K562 (cell line): ENCODE data around the gene MADCAM1. TPM values are rescaled to one million over a fixed set of nuclear protein-coding genes. Genes with fewer than 3 reads are reported as not detected.

Experiments
- ATF7 ChIP-seq: fragments of 450-650 bp; IDR thresholded peaks from 2 replicates; pipeline ENCODE4 v1.7.1; 2014; ENCODE audit warnings: mild to moderate bottlenecking, moderate library complexity
- HDAC2 ChIP-seq: fragments of 450-650 bp; IDR thresholded peaks from 2 replicates; pipeline ENCODE4 v1.6.1; 2016; ENCODE audit warnings: mild to moderate bottlenecking
- MED1 ChIP-seq: sonication (generic); formaldehyde crosslinking; IDR thresholded peaks from 2 replicates; pipeline ENCODE4 v1.8.1; 2023; ENCODE audit warnings: missing genetic modification reagents, borderline replicate concordance
- NCOA4 ChIP-seq: fragments of 450-650 bp; IDR thresholded peaks from 2 replicates; pipeline ENCODE4 v1.6.1; 2018; ENCODE audit warnings: mild to moderate bottlenecking; ENCODE audit not compliant: partially characterized antibody
- PHF8 ChIP-seq: fragments of 200-600 bp; sonication (generic); IDR thresholded peaks from 2 replicates; pipeline ENCODE4 v1.6.1; 2012; ENCODE audit warnings: mixed run types, mild to moderate bottlenecking, inconsistent platforms, low read length, moderate library complexity, borderline replicate concordance
- PTBP1 ChIP-seq: fragments of 200-400 bp; formaldehyde crosslinking; IDR thresholded peaks from 2 replicates; pipeline ENCODE4 v1.6.1; 2017; ENCODE audit warnings: low read depth, low read length
- SMARCA5 ChIP-seq: fragments of 450-650 bp; IDR thresholded peaks from 2 replicates; pipeline ENCODE4 v1.6.1; 2016
- SRSF9 ChIP-seq: fragments of 200-400 bp; formaldehyde crosslinking; IDR thresholded peaks from 2 replicates; pipeline ENCODE4 v1.6.1; 2017; ENCODE audit warnings: low read depth, low read length, borderline replicate concordance
- ZNF717 ChIP-seq: fragments of 250-450 bp; sonication (Bioruptor Pico); IDR thresholded peaks from 2 replicates; pipeline ENCODE4 v1.5.0; 2021
- polyA plus RNA-seq, 8 experiments: library from polyadenylated mRNA; depleted of rRNA in 4 of 8; stranded (reverse) in 5 of 8; unstranded in 3 of 8; fragments of >200 nt; fragmentation: Nextera tagmentation in 2 of 8; fragmentation: Illumina TruSeq in 1 of 8; extraction: Ambion mirVana in 2 of 8; extraction: Trizol in 1 of 8; gene quantifications; 2 replicates each; pipeline versions ENCODE4 v1.2.1 to v1.2.3, GENCODE V29; 2011 to 2014; ENCODE audit warnings: inconsistent platforms in 1 of 8, missing spikeins in 1 of 8
- total RNA-seq, 7 experiments: library from RNA; depleted of rRNA in 6 of 7; stranded (reverse); fragments of >200 nt in 6 of 7; fragmentation: Illumina TruSeq in 2 of 7; extraction: Trizol in 2 of 7; gene quantifications; 2 replicates each; pipeline versions ENCODE4 v1.2.1 to v1.2.3, GENCODE V29; 2011 to 2021; ENCODE audit warnings: low replicate concordance in 1 of 7
- TF ChIP-seq, protein P1 (sequence below), 3 experiments: fragments of 200-800 bp in 1 of 3; sonication (Bioruptor generic) in 1 of 3; sonication (generic) in 1 of 3; formaldehyde crosslinking in 1 of 3; IDR thresholded peaks; 2 replicates each; pipeline versions ENCODE4 v1.6.1 to v1.8.0; 2016 to 2022; ENCODE audit warnings: mild to moderate bottlenecking in 2 of 3, missing compliant biosample characterization in 2 of 3, missing genetic modification characterization in 2 of 3, missing genetic modification reagents in 1 of 3
- TF ChIP-seq, protein P2 (sequence below): fragments of 250-450 bp; sonication (Bioruptor Pico); IDR thresholded peaks from 2 replicates; pipeline ENCODE4 v1.8.0; 2021; ENCODE audit warnings: moderate library complexity, mild to moderate bottlenecking, inconsistent platforms

MADCAM1 gene
- total and polyA plus RNA-seq, 9 of the 15 experiments (the other 6 are each of a cell fraction or from before 2014, with no cell fraction given) = 0.09 to 0.36 (median 0.09) TPM; not detected in 6

DNA sequence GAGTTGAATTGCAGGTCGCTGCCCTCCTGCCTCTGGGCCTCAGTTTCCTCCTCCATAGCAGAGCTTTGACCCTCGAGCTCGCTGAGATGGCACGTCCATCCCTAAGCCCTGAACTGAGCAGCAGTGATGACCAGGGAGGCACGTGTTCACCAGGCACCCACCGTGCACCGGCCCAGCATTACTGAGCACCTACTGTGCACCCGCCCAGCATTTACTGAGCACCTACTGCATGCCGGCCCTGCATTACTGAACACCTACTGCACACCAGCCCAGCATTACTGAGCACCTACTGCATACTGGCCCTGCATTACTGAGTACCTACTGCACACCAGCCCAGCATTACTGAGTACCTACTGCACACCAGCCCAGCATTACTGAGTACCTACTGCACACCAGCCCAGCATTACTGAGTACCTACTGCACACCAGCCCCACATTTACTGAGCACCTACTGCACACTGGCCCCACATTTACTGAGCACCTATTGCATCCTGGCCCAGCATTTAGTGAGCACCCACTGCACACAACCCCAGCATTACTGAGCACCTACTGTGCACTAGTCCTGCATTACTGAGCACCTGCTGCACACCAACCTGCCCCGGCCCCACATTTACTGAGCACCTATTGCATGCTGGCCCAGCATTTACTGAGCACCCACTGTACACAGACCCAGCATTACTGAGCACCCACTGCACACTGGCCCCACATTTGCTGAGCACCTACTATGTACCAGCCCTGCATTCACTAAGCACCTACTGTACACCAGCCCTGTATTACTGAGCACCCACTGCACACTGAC lies 17.3 kb downstream of the MADCAM1 start (continued):
- peak; percentile 98 for TF ChIP-seq PTBP1
- TF ChIP-seq, protein P1, sequence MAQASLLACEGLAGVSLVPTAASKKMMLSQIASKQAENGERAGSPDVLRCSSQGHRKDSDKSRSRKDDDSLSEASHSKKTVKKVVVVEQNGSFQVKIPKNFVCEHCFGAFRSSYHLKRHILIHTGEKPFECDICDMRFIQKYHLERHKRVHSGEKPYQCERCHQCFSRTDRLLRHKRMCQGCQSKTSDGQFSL (CRISPR knock-in tag; IDR thresholded peaks at IDR 0.05) = peak; percentile 48; the same call in 1 of the 2 replicates
- TF ChIP-seq, protein P1 (tag; IDR thresholded peaks at IDR 0.05) = no peak
- TF ChIP-seq HDAC2 = peak; percentile 74; the same call in 1 of the 2 replicates
- no peak for TF ChIP-seq PHF8
- TF ChIP-seq ZNF717 (CRISPR knock-in tag) = no peak
- TF ChIP-seq SRSF9 = no peak
- TF ChIP-seq NCOA4 = no peak
- peak; percentile 99 for TF ChIP-seq SMARCA5
- no peak for TF ChIP-seq MED1 (CRISPR knock-in tag)
- TF ChIP-seq, protein P2, sequence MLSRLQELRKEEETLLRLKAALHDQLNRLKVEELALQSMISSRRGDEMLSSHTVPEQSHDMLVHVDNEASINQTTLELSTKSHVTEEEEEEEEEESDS (CRISPR knock-in tag) = no peak
- TF ChIP-seq ATF7 = 0 out of 2 replicates have a peak, but pooled peaks have one; percentile 7
